HepG2 (cell line): ENCODE results near the gene UBL5. TPM values are rescaled to one million over a fixed set of nuclear protein-coding genes. Genes with fewer than 3 reads are reported as not detected.

Experiments used
- CEBPG ChIP-seq: IDR thresholded peaks from 2 replicates; pipeline ENCODE4 v1.6.1; 2016
- ERF ChIP-seq: IDR thresholded peaks from 2 replicates; pipeline ENCODE4 v1.6.1; 2018; ENCODE audit warnings: missing biosample characterization, missing genetic modification reagents
- ETV6 ChIP-seq: sonication (generic); formaldehyde crosslinking; conservative IDR thresholded peaks from 2 replicates; pipeline ENCODE4 v1.4.0; 2020; ENCODE audit warnings: missing genetic modification reagents
- FOSL1 ChIP-seq: sonication (generic); formaldehyde crosslinking; IDR thresholded peaks from 2 replicates; pipeline ENCODE4 v1.9.0; 2021; ENCODE audit warnings: missing genetic modification reagents, borderline replicate concordance
- FOXK2 ChIP-seq: fragments of 450-650 bp; IDR thresholded peaks from 2 replicates; pipeline ENCODE4 v1.6.1; 2016
- GTF2F1 ChIP-seq: fragments of 150-350 bp; IDR thresholded peaks from 2 replicates; pipeline ENCODE4 v1.6.1; 2014; ENCODE audit warnings: low read length
- KDM3A ChIP-seq: IDR thresholded peaks from 2 replicates; pipeline ENCODE4 v1.6.1; 2018; ENCODE audit warnings: low read depth, missing compliant biosample characterization
- KDM5B ChIP-seq: sonication (generic); formaldehyde crosslinking; IDR thresholded peaks from 2 replicates; pipeline ENCODE4 v1.4.0; 2020; ENCODE audit warnings: missing genetic modification reagents, mild to moderate bottlenecking, borderline replicate concordance
- NFATC3 ChIP-seq: sonication (generic); formaldehyde crosslinking; IDR thresholded peaks from 2 replicates; pipeline ENCODE4 v1.5.1; 2020; ENCODE audit warnings: mild to moderate bottlenecking, missing genetic modification reagents
- NKX3-1 ChIP-seq: sonication (generic); formaldehyde crosslinking; IDR thresholded peaks from 2 replicates; pipeline ENCODE4 v1.5.0; 2020; ENCODE audit warnings: missing genetic modification reagents
- ONECUT2 ChIP-seq: sonication (generic); formaldehyde crosslinking; IDR thresholded peaks from 2 replicates; pipeline ENCODE4 v1.4.0; 2020; ENCODE audit warnings: missing genetic modification reagents
- PHF5A ChIP-seq: IDR thresholded peaks from one replicate; pipeline ENCODE4 v1.6.1; 2018; ENCODE audit warnings: low read depth, missing genetic modification reagents; ENCODE audit not compliant: unreplicated experiment
- RBM39 ChIP-seq: fragments of 200-400 bp; formaldehyde crosslinking; IDR thresholded peaks from one replicate; pipeline ENCODE4 v1.6.1; 2018; ENCODE audit warnings: antibody characterized with exemption, mild to moderate bottlenecking, low read depth, low read length; ENCODE audit not compliant: poor library complexity, severe bottlenecking
- ZNF138 ChIP-seq: sonication (generic); formaldehyde crosslinking; IDR thresholded peaks from 2 replicates; pipeline ENCODE4 v1.5.0; 2020; ENCODE audit warnings: mild to moderate bottlenecking, low read depth, missing genetic modification reagents
- ZNF230 ChIP-seq: sonication (generic); formaldehyde crosslinking; IDR thresholded peaks from 2 replicates; pipeline ENCODE4 v1.4.0; 2020; ENCODE audit warnings: mild to moderate bottlenecking, missing genetic modification reagents
- ZNF616 ChIP-seq: sonication (generic); formaldehyde crosslinking; IDR thresholded peaks from 2 replicates; pipeline ENCODE4 v1.5.0; 2020; ENCODE audit warnings: low read depth, mild to moderate bottlenecking, missing genetic modification reagents
- ZNF75D ChIP-seq: sonication (generic); formaldehyde crosslinking; IDR thresholded peaks from 2 replicates; pipeline ENCODE4 v1.8.1; 2023; ENCODE audit warnings: missing genetic modification reagents, mild to moderate bottlenecking, borderline replicate concordance
- ZNF768 ChIP-seq: sonication (generic); formaldehyde crosslinking; IDR thresholded peaks from 2 replicates; pipeline ENCODE4 v1.4.0; 2020; ENCODE audit warnings: missing genetic modification reagents
- polyA plus RNA-seq, 8 experiments: library from polyadenylated mRNA; depleted of rRNA in 3 of 8; stranded (reverse) in 7 of 8; unstranded in 1 of 8; fragments of >200 nt; fragmentation: Illumina TruSeq in 4 of 8; extraction: Trizol in 4 of 8; gene quantifications; 2 replicates each; pipeline versions ENCODE4 v1.2.1 to v1.2.3, GENCODE V29; 2011 to 2016; ENCODE audit warnings: low read depth in 4 of 8, missing spikeins in 1 of 8, mixed read lengths in 1 of 8; ENCODE audit not compliant: insufficient read depth in 1 of 8
- total RNA-seq, 5 experiments: library from RNA; depleted of rRNA; stranded (reverse); fragments of >200 nt; fragmentation: Illumina TruSeq; extraction: Trizol; gene quantifications; 2 replicates each; pipeline ENCODE4 v1.2.3, GENCODE V29; 2016; ENCODE audit warnings: low read depth in 1 of 5
- TF ChIP-seq, protein P1 (sequence below): sonication (generic); formaldehyde crosslinking; IDR thresholded peaks from 2 replicates; pipeline ENCODE4 v1.4.0; 2020; ENCODE audit warnings: mild to moderate bottlenecking, low read depth, missing genetic modification reagents
- TF ChIP-seq, protein P2 (sequence below): IDR thresholded peaks from 2 replicates; pipeline ENCODE4 v1.6.1; 2016; ENCODE audit warnings: missing compliant biosample characterization, missing genetic modification reagents, borderline replicate concordance
- TF ChIP-seq, protein P3 (sequence below): sonication (generic); formaldehyde crosslinking; IDR thresholded peaks from 2 replicates; pipeline ENCODE4 v1.5.1; 2020; ENCODE audit warnings: missing genetic modification reagents, mild to moderate bottlenecking, borderline replicate concordance
- TF ChIP-seq, protein P4 (sequence below): IDR thresholded peaks from 2 replicates; pipeline ENCODE4 v1.6.1; 2016
- TF ChIP-seq, protein P5 (sequence below): sonication (generic); formaldehyde crosslinking; IDR thresholded peaks from 2 replicates; pipeline ENCODE4 v1.8.1; 2023; ENCODE audit warnings: mild to moderate bottlenecking, missing genetic modification reagents
- TF ChIP-seq, protein P6 (sequence below): sonication (generic); formaldehyde crosslinking; IDR thresholded peaks from 2 replicates; pipeline ENCODE4 v1.4.0; 2020; ENCODE audit warnings: mild to moderate bottlenecking, missing genetic modification reagents

UBL5 gene
- total and polyA plus RNA-seq, 2 of the 13 experiments (the other 11 are each of a cell fraction or from before 2014, with no cell fraction given), result 373 to 487 TPM

DNA sequence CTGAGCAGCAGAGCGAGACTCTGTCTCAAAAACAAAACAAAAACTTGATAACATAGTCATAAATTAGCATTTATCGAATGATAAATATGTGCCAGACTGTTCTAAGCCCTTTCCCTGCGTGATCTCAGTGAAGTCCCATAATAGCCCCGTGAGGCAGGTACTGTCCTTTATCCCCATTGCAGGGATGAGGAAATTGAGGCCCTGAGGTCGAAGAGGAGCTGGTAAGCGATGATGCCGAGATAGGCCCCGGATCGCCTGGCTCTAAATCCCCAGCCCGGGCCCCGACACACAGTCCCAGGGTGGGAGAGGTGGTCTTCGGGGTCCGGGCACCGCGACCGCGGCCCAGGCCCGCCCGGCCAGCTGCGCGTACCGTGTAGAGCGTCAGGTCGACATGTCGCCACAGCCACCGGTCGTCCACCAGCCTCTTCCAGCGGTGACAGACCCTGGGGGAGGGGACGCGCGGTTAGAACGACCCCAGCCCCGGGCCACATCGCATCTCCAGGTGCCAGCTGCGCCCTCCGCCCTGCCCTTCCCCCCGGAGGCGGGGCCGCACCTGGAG lies 9.5 kb upstream of the UBL5 start (continued):
- peak; percentile 91 for TF ChIP-seq KDM5B (CRISPR knock-in tag)
- TF ChIP-seq, protein P1, sequence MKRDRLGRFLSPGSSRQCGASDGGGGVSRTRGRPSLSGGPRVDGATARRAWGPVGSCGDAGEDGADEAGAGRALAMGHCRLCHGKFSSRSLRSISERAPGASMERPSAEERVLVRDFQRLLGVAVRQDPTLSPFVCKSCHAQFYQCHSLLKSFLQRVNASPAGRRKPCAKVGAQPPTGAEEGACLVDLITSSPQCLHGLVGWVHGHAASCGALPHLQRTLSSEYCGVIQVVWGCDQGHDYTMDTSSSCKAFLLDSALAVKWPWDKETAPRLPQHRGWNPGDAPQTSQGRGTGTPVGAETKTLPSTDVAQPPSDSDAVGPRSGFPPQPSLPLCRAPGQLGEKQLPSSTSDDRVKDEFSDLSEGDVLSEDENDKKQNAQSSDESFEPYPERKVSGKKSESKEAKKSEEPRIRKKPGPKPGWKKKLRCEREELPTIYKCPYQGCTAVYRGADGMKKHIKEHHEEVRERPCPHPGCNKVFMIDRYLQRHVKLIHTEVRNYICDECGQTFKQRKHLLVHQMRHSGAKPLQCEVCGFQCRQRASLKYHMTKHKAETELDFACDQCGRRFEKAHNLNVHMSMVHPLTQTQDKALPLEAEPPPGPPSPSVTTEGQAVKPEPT (CRISPR knock-in tag), result no peak
- no peak for TF ChIP-seq KDM3A (CRISPR knock-in tag)
- TF ChIP-seq, protein P2, sequence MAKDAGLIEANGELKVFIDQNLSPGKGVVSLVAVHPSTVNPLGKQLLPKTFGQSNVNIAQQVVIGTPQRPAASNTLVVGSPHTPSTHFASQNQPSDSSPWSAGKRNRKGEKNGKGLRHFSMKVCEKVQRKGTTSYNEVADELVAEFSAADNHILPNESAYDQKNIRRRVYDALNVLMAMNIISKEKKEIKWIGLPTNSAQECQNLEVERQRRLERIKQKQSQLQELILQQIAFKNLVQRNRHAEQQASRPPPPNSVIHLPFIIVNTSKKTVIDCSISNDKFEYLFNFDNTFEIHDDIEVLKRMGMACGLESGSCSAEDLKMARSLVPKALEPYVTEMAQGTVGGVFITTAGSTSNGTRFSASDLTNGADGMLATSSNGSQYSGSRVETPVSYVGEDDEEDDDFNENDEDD (CRISPR knock-in tag), result no peak
- TF ChIP-seq, protein P3, sequence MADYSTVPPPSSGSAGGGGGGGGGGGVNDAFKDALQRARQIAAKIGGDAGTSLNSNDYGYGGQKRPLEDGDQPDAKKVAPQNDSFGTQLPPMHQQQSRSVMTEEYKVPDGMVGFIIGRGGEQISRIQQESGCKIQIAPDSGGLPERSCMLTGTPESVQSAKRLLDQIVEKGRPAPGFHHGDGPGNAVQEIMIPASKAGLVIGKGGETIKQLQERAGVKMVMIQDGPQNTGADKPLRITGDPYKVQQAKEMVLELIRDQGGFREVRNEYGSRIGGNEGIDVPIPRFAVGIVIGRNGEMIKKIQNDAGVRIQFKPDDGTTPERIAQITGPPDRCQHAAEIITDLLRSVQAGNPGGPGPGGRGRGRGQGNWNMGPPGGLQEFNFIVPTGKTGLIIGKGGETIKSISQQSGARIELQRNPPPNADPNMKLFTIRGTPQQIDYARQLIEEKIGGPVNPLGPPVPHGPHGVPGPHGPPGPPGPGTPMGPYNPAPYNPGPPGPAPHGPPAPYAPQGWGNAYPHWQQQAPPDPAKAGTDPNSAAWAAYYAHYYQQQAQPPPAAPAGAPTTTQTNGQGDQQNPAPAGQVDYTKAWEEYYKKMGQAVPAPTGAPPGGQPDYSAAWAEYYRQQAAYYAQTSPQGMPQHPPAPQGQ, result no peak
- no peak for TF ChIP-seq NFATC3 (CRISPR knock-in tag)
- TF ChIP-seq, protein P4, sequence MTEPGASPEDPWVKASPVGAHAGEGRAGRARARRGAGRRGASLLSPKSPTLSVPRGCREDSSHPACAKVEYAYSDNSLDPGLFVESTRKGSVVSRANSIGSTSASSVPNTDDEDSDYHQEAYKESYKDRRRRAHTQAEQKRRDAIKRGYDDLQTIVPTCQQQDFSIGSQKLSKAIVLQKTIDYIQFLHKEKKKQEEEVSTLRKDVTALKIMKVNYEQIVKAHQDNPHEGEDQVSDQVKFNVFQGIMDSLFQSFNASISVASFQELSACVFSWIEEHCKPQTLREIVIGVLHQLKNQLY (CRISPR knock-in tag), result no peak
- no peak for TF ChIP-seq ZNF138
- no peak for TF ChIP-seq ZNF75D (CRISPR knock-in tag)
- no peak for TF ChIP-seq PHF5A
- TF ChIP-seq, protein P5, sequence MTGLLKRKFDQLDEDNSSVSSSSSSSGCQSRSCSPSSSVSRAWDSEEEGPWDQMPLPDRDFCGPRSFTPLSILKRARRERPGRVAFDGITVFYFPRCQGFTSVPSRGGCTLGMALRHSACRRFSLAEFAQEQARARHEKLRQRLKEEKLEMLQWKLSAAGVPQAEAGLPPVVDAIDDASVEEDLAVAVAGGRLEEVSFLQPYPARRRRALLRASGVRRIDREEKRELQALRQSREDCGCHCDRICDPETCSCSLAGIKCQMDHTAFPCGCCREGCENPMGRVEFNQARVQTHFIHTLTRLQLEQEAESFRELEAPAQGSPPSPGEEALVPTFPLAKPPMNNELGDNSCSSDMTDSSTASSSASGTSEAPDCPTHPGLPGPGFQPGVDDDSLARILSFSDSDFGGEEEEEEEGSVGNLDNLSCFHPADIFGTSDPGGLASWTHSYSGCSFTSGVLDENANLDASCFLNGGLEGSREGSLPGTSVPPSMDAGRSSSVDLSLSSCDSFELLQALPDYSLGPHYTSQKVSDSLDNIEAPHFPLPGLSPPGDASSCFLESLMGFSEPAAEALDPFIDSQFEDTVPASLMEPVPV (CRISPR knock-in tag), result no peak
- 0 out of 2 replicates have a peak, but pooled peaks have one; percentile 10 for TF ChIP-seq FOSL1 (CRISPR knock-in tag)
- TF ChIP-seq NKX3-1 (CRISPR knock-in tag), result 0 out of 2 replicates have a peak, but pooled peaks have one; percentile 58
- no peak for TF ChIP-seq GTF2F1
- TF ChIP-seq ERF (CRISPR knock-in tag), result no peak
- no peak for TF ChIP-seq ZNF616 (CRISPR knock-in tag)
- TF ChIP-seq CEBPG (CRISPR knock-in tag), result no peak
- no peak for TF ChIP-seq FOXK2
- TF ChIP-seq, protein P6, sequence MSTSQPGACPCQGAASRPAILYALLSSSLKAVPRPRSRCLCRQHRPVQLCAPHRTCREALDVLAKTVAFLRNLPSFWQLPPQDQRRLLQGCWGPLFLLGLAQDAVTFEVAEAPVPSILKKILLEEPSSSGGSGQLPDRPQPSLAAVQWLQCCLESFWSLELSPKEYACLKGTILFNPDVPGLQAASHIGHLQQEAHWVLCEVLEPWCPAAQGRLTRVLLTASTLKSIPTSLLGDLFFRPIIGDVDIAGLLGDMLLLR, result peak; percentile 68; the same call in 1 of the 2 replicates
- TF ChIP-seq ZNF230, result no peak
- TF ChIP-seq ONECUT2 (CRISPR knock-in tag), result no peak
- no peak for TF ChIP-seq RBM39
- 0 out of 2 replicates have a peak, but pooled peaks have one; percentile 6 for TF ChIP-seq ETV6
- TF ChIP-seq ZNF768 (CRISPR knock-in tag), result peak; percentile 50; the same call in 1 of the 2 replicates
